GM21529 (cell line): ENCODE results near the gene SLC24A4.
"Not testable (repeated sequence)": the region's sequence is repeated elsewhere in the genome, so short reads cannot be mapped to it uniquely, and the experiment has no call there.

Experiments
- ATAC-seq: cut with Tn5 transposase; IDR thresholded peaks from one replicate; pipeline ENCODE4 v1.9.1; 2021; ENCODE audit not compliant: unreplicated experiment

SLC24A4 gene

GRCh38 chr14:92400579-92401444 lies 77.8 kb downstream of the SLC24A4 start:
- ATAC-seq, result peak; percentile 77

DNA sequence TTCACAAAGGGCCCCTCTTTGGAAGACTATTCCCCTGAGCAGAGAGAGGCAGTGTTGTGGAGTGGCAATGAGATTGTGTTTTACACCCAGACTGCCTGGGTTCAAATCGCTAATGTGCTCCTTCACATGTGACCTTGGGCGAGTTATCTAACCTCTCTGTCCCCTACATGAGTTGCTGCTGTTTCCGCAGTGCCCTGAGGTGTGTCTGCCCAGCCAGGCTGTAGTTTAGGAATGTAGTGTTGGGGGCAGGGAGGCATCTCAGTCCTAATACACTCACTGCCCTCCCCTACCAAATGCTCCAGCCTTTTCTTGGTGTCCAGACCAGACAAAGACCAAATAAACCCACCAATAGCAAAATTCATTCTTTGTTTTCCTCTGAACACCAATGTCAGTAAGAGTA lies 78.6 kb downstream of the SLC24A4 start:
- no peak for ATAC-seq

GRCh38 chr14:92402500-92402899 lies 79.5 kb downstream of the SLC24A4 start:
- not testable (repeated sequence) for ATAC-seq

DNA sequence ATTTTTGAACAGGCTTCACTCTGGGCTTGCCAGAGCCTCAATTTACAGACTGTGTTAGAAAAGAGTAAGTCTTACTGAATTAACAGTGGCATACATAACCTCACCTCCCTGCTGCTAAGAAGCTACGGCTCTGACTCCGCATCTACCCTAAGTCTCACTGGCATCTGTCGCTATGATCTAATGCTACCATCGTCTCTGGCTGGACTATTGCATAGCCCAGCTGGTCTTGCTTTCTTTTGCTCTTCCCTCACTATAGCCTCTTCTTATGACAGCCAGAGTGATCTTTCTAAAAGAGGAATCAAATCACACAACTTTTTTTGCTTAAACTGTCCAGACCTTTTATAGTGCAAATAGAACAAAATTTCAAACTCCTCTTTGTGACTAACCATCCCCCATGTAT lies 81.1 kb downstream of the SLC24A4 start:
- no peak for ATAC-seq

DNA sequence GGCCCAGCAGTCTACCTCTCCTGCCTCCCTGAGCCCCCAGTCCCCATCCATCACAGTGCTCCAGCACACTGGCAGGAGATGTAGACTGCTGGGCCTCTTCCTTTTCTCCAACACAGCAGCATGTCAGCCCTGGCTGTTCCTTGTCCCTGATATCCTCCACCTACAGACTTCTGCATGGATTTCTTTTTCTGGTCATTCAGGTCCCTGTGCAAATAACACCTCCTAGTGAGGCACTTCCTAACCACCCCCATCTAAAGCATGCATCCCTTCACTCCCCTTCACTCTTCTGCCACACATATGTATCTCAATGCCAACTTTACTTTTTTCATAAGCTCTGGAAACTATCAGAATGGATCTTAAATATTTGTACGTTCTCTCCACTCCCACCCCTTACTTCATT lies 81.5 kb downstream of the SLC24A4 start:
- ATAC-seq, result no peak

GRCh38 chr14:92404938-92405337 lies 82.0 kb downstream of the SLC24A4 start:
- ATAC-seq, result no peak

DNA sequence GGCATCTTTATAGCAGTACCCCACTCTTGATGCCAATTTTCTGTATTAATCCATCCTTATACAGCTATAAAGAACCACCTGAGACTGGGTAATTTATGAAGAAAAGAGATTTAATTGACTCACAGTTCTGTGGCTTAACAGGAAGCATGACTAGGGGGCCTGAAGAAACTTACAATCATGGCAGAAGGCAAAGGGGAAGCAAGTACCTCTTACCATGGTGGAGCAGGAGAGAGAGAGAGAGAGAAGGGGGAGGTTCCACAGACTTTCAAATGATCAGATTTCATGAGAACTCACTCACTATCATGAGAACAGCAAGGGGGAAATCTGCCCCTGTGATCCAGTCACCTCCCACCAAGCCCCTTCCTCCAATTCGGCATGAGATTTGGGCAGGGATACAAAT lies 84.4 kb downstream of the SLC24A4 start:
- ATAC-seq, result no peak

DNA sequence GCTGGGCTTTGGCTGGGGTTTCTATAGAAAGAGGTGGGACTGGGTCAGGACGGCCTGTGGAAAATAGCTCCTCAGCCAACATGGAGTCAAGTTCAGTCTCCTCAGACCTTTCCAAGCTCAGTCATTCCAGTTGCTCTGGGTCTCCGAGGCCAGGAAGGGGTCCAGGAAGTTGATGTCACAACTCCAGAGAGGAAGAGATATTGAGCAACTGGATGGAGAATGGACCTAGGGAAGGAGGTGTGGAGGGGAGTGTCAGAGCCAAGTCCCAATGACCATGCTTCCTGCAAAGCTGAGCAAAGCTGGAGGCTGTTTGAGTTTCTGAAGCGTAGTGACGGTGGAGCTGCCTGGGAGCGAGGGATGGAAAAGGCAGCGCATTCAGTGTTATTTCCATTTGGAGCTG lies 86.1 kb downstream of the SLC24A4 start:
- no peak for ATAC-seq

DNA sequence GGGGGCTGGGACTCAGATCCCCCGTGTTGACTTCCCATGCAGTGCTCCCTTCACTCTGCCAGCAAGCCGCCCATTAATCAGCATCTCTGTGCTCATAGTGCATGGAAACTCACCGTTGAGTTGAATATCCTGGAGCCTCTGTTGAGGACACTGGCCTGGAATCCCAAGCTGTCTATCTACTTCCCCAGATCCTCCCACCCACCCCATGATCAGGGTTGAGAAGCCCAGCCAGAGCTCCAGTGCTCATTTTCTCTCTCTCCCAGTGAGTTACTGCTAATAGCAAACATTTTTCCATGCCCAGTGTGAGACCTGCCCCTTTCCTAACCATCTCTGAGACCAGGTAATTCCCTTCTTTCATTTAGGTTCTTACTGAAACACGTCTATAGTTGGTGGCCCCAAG lies 88.2 kb downstream of the SLC24A4 start:
- ATAC-seq, result no peak

DNA sequence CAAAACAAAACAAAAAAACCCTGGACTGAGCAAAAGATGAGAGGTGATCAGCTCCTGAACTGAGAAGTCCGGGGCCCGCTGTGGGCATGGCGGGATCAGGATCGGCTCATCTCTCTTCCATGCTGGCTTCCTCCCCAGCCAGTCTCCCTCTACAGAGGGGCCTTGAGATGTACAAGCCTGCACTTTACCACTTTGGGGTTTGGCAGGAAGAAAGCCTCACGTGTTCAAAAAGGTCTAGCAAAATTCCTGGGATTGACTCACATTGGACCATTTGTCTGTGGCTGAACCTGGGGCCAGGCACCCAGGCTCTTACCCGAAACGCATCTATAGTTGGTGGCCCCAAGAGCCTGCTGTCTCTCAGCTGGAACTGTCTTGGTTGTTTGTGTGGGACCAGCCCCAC lies 89.0 kb downstream of the SLC24A4 start:
- ATAC-seq, result no peak

- ATAC-seq, result no peak
Measured at GRCh38 chr14:92412912-92413311, 89.9 kb downstream of the SLC24A4 start.

GRCh38 chr14:92413379-92413778 lies 90.4 kb downstream of the SLC24A4 start:
- no peak for ATAC-seq

GRCh38 chr14:92414690-92415445 lies 91.9 kb downstream of the SLC24A4 start:
- ATAC-seq, result no peak

GRCh38 chr14:92415969-92416368 lies 93.0 kb downstream of the SLC24A4 start:
- no peak for ATAC-seq

DNA sequence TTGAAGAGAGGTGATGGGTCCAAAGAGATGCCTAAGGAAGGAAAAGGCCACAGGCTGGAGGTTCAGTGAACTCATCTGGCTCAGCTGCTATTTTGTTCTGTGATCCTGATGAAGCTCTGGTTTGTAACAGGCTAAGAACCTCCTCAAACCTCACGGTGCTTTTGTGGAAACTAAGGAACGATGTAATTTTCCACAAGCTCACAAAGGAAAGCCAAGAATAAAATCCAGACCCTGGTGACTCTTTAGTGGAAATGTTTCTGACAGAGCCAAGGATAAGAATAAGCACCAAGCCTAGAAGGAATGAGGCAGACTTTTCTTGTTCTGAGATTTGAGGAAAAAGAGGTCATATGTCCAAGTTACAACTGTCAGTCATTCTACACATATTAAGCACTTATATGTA lies 93.6 kb downstream of the SLC24A4 start:
- ATAC-seq, result no peak

- ATAC-seq, result no peak
Measured at GRCh38 chr14:92417759-92418158, 94.8 kb downstream of the SLC24A4 start.

- ATAC-seq, result no peak
Measured at GRCh38 chr14:92421751-92422150, 98.8 kb downstream of the SLC24A4 start.

DNA sequence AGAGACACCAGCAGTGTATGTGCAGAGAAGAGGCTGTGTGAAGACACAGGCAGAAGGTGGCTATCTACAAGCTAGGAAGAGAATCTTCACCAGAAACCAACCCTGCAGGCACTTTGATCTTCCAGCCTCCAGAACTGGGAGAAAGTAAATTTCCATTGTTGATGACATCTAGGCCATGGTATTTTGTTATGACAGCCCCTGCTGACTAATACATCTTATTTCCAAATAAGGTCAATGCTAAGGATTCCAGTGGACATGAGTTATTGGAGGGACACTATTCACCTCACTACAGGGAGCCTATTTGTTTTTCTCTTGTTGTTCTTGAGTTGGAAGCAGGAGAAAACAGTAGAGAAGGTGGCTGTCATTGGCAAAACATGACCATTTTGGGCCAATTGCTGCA lies 102.1 kb downstream of the SLC24A4 start:
- no peak for ATAC-seq

DNA sequence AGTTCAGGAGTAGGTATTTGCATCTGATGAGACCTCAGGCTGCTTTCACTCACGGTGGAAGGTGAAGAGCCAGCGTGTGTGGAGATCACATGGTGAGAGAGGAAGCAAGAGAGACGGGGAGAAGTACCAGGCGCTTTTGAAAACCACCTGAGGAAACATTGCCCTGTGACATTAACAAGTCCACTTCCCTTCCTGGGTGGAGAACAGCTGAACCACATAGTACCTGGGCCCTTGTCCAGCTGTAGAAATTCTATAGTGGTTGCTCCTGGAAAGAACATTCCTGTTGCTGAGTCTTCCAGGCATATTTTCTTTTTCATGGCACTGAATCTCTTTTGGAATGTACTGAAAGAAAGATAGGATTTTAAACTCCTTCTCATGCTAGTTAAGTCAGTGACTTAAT lies 103.3 kb downstream of the SLC24A4 start:
- ATAC-seq, result no peak

DNA sequence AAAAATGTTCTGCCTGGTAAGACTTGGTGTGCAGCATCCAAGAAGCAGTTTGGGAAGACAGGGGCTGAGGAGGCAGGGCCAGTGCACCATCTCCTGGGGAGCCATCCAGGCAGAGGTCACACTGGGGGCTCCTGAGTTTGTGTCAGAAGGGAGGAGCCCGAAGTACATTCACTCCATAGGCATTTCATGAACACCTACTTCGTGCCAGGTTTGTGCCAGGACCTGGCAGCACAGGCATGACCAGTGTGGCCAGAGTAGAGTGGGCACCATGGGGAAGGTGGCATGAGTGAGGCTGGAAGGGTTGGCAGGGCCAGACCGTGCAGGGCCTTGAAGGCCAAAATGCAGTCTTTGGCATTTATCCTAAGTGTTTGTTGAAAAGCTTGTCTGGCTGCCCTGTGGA lies 104.1 kb downstream of the SLC24A4 start:
- no peak for ATAC-seq

DNA sequence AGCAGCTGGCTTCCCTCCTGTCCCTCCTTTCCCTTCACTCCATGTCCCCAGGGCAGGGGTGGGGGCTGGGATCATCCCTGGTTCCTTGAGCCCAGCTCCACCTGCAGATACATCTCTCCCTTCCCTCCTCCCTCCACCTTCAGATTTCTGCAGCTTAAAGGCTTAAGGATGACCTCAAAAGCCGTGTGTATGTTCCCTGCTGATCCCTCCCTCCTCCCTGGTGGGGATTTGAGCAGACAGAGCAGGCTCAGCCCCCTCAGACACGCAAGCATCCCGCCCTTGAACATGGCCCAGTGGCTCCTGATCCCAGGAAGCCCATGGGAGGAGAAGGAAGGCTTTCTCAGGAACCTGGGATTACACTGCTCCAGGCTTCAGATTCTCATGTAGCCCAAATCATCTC lies 107.7 kb downstream of the SLC24A4 start:
- no peak for ATAC-seq

DNA sequence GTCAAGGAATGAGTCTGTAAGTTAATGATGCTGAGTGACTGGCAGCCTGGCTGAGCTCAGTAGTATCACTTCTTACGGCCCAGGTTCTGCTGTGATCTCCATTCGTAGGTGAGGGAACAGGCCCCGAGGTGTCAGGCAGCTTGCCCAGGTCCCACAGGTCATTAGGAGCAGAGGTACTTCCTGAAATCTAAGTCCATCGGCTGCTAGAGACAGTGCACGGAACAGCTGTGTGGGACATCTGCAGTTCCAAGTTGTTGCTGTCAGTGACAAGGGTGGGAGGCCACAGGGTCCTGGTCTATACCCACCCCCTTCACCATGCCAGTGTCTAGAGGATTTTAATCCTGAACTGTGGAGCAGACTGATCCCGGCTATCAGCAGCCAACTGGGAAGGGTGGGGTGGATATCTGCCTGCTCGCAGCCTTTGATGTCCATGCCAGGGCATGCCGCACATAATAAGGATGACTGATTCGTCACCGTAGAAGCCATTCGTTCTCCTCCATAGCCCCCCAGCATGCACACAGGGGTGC lies 108.3 kb downstream of the SLC24A4 start:
- no peak for ATAC-seq
